SW 1271 (cell line): ENCODE measurements around the gene LBX1.
"Not testable (repeated sequence)": the region's sequence is repeated elsewhere in the genome, so short reads cannot be mapped to it uniquely, and the experiment has no call there.

Source experiments
- DNase-seq, 2 experiments: peaks; one replicate each; lab custom pipeline; 2025; lab: John Stamatoyannopoulos, UW

Gene LBX1

DNA sequence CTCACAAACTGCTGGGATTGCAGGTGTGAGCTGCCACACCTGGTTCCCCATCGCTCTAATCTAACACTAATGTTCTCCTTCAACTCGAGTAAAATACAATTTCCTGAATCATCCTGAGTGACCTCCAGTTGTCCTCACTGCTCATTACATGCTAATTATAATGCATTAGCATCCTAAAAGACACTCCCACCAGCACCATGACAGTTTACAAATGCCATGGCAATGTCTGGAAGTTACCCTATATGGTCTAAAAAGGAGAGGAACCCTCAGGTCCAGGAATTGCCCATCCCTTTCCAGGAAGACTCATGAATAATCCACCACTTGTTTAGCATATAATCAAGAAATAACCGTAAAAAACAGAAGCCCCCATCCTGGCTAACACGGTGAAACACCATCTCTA, 26.6 kb downstream of the LBX1 start:
- not testable (repeated sequence) for DNase-seq

DNA sequence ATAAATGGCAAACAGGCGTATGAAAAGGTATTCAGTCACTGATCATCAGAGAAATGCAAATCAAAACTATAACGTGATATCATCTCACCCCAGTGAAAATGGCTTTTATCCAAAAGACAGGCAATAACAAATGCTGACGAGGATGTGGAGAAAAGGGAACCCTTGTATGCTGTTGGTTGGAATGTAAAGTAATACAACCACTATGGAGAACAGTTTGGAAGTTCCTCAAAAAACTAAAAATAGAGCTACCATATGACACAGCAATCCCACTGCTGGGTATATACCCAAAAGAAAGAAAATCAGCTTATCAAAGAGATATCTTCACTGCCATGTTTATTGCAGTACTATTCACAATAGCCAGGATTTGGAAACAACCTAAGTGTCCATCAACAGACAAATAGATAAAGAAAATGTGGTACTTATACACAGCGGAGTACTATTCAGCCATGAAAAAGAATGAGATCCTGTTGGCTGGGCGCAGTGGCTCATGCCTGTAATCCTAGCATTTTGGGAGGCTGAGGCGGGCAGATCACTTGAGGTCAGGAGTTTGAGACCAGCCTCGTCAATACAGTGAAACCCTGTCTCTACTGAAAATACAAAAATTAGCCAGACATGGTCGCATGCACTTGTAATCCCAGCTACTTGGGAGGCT, 30.8 kb downstream of the LBX1 start:
- DNase-seq: not testable (repeated sequence)

DNA sequence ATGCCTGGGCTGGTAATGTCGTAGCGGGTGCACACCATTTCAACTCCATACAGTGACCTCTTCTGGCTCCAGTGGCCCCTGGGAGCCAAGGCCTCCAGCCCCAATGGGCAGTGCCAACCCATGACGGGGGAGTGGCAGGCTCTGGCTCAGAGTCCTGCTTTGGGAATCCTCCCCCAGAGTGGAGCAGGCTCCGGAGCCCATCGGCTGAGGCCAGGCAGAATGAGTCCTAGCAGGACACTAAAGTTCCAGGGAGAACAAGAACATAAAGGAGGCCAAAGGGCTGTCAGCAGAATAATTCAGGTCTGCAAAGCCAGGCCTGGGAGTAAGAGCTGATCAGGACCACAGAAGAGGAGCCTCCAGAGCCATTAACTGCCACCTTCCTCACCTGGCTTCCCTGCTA, 33.3 kb downstream of the LBX1 start:
- DNase-seq: no peak

DNA sequence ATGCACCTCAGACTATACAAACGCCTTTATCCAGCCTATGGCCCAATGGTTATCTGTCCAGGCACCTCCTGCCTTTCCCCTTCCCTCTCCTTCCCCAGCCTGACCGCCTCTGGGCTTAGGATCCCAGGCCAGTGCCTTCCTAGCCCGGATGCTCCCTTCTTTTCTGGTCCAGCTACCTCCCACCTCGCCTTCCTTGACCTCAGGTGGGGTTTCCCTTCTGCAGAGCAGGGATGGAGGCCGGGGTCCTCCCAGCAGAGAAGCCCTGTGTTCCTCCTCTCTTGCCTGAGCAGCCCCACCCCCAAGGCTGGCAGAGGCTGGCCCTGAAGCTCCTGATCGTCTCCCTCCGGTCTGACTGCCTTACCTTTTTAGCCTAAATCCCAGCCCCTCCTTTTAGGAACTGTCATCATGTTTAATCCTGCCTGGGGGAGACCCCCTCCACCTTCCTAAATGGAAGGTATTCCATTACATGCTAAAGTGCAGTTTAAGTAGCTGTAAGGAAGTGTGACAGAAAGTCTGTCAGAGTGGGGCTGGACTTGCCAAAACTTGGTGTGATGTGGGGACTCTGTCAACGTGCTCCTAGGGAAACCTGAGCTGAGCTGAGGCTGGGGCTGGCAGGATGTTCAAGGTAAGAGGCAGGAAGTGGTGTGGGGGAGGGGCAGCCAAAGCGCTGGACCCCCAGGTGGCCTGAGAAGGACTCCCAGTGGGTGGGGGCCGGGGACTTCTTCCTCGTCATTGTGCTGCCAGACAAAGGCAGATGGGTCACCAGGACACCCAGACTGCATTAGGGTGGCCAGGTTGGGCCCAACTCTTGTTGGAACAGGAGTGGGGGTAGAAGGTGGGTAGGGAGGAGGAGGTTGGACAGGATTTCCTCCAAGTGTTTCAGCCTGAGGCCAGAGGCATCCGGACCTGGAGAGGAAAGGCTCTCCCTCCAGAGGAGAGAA, 39.5 kb downstream of the LBX1 start:
- no peak for DNase-seq

DNA sequence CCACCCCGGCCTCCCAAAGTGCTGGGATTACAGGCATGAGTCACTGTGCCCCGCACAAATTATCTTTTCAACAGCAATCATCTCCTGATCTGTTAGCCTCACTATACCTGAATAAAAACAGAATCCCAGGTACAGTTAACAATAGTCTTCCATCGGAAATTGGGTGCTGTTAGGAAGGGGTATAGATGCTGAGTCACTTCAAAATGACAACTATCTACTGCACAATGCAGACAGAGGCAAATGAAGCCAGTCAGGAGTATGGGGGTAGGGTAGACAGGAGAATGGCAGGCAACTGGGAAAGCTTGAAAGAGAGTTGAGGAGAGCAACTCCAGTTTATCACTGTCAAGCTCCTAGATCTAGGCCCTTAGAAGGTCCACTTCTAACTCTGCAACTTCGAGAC, 40.3 kb downstream of the LBX1 start:
- DNase-seq: no peak

DNA sequence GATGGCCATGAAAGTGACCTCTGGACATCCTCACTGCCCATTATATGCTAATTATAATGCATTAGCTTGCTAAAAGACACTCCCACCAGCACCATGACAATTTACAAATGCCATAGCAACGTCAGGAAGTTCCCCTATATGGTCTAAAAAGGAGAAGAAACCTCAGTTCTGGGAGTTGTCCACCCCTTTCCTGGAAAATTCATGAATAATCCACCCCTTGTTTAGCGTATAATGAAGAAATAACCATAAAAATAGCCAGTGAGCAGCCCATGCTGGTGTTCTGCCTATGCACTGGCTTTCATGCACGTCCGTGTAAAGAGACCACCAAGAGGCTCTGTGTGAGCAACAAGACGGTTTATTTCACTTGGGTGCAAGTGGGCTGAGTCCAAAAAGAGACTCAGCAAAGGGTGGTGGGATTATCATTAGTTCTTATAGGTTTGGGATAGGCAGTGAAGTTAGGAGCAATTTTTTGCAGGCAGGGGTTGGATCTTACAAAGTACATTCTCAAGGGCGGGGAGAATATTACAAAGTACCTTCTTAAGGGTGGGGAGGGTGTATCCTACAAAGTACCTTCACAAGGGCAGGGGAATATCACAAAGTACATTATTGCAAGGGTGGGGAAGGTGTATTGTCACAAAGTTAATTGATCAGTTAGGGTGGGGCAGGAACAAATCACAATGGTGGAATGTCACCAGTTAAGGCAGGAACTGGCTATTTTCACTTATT, 45.6 kb downstream of the LBX1 start:
- no peak for DNase-seq

DNA sequence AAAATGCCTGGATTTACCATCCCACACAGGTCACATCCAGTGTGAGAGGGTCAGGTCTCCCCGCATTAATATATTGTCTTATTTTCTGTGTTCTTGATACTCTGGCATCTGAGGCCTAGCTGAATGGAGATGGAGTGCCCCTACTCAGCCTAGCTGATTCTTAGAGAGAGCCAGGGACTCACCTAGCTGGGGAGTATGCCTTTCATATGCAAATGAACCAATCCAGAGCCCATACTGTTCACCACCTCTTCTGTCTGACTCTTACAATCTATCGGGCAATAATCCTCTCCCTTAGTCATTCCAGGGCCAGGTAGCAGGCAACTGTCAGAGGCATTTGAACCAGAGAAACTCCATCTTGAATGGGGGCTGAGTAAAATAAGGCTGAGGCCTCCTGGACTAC, 46.3 kb downstream of the LBX1 start:
- no peak for DNase-seq
